ENCODE measurements around the gene PKP1. TPM values are rescaled to one million over a fixed set of nuclear protein-coding genes. Genes with fewer than 3 reads are reported as not detected.

Gene PKP1
- total and polyA plus RNA-seq, 8 donors: 0.17 to 2.8 (median 0.20) TPM

- Histone ChIP-seq H3K36me3 (no peaks in the 10 kb centered on the region), H3K4me1 (no peaks in the 10 kb centered on the region), H3K27me3 (no peaks in the 10 kb centered on the region), H3K4me3 (no peak overlapping the region), H3K27ac (no peak overlapping the region), H3K9me3 (no peaks in the 10 kb centered on the region)
- no peak for ATAC-seq
- no peak for DNase-seq
- intact Hi-C loops (cut with DNase I): no loop called here
- no peak for TF ChIP-seq CTCF (IDR thresholded peaks at IDR 0.05)
These were observed 52.6 kb downstream of the PKP1 start for GRCh38 chr1:201335901-201336300.

- intact Hi-C loops (cut with DNase I): no loop called here
- Histone ChIP-seq H3K9me3 (no peaks in the 10 kb centered on the region), H3K4me1 (no peaks in the 10 kb centered on the region), H3K36me3 (no peaks in the 10 kb centered on the region), H3K27ac (no peak overlapping the region), H3K27me3 (no peaks in the 10 kb centered on the region), H3K4me3 (no peak overlapping the region)
- TF ChIP-seq CTCF (IDR thresholded peaks at IDR 0.05): no peak
- ATAC-seq (no peak), DNase-seq (no peak)
These were observed 53.6 kb downstream of the PKP1 start for GRCh38 chr1:201336711-201337450.

- H3K36me3 ChIP-seq: no peaks in the 10 kb centered on the region
- DNase-seq (no peak), ATAC-seq (no peak)
- no peak for TF ChIP-seq CTCF (IDR thresholded peaks at IDR 0.05)
- intact Hi-C loops (cut with DNase I): no loop called here
- no peaks in the 10 kb centered on the region for H3K27me3 ChIP-seq
- no peak overlapping the region for H3K27ac ChIP-seq
- H3K4me1 ChIP-seq: no peaks in the 10 kb centered on the region
- H3K4me3 ChIP-seq: no peak overlapping the region
- H3K9me3 ChIP-seq: no peaks in the 10 kb centered on the region
These were observed 58.1 kb downstream of the PKP1 start for GRCh38 chr1:201341377-201341776.

GRCh38 chr1:201344206-201345080 is 61.1 kb downstream of the PKP1 start:
- ATAC-seq (no peak), DNase-seq (no peak)
- intact Hi-C loops (cut with DNase I): no loop called here
- Histone ChIP-seq H3K27ac (no peak overlapping the region), H3K36me3 (no peaks in the 10 kb centered on the region), H3K27me3 (peaks cover 0 to 12% of the 10 kb centered on the region in 2 donors), H3K4me3 (no peak overlapping the region), H3K4me1 (no peaks in the 10 kb centered on the region), H3K9me3 (no peaks in the 10 kb centered on the region)
- no peak for TF ChIP-seq CTCF (IDR thresholded peaks at IDR 0.05)

- Histone ChIP-seq H3K27ac (no peak overlapping the region), H3K9me3 (no peaks in the 10 kb centered on the region), H3K27me3 (peaks cover 0 to 12% of the 10 kb centered on the region in 2 donors), H3K4me1 (no peaks in the 10 kb centered on the region), H3K36me3 (no peaks in the 10 kb centered on the region), H3K4me3 (no peak overlapping the region)
- intact Hi-C loops (cut with DNase I): no loop called here
- no peak for TF ChIP-seq CTCF (IDR thresholded peaks at IDR 0.05)
- DNase-seq (no peak), ATAC-seq (no peak)
These were observed 61.7 kb downstream of the PKP1 start for GRCh38 chr1:201345081-201345355.

Data from left lung (tissue), 10 donors.